Measurements from ENCODE around the gene TOX3. TPM values are rescaled to one million over a fixed set of nuclear protein-coding genes. Genes with fewer than 3 reads are reported as not detected.

Gene TOX3
- total RNA-seq, 1 donor from 2014 or later: 10.5 TPM

DNA sequence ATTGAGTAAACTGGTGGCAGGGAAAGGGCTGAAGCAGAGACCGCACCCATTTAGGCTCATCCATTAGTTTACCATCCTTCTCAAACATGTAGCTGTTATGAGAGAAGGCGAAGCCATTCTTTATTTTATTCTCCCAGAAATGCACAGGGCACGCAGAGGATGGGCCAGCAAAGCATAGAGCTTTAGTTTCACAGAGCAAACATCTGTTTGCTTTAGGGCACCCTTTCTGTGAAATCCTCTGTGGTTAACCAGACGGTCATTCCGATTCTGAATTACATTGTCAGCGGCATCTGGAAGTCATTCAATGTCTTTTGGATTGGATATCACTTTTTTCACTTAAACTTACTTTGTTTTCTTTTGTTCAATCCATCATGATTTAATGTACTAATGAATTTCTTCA lies 96.0 kb downstream of the TOX3 start:
- H3K4me3 ChIP-seq (ENCODE audit: low read depth, low read length): no peak overlapping the region

GRCh38 chr16:52450241-52450640 lies 96.7 kb downstream of the TOX3 start:
- no peak for DNase-seq (ENCODE audit: low read depth)
- TF ChIP-seq, protein P1, sequence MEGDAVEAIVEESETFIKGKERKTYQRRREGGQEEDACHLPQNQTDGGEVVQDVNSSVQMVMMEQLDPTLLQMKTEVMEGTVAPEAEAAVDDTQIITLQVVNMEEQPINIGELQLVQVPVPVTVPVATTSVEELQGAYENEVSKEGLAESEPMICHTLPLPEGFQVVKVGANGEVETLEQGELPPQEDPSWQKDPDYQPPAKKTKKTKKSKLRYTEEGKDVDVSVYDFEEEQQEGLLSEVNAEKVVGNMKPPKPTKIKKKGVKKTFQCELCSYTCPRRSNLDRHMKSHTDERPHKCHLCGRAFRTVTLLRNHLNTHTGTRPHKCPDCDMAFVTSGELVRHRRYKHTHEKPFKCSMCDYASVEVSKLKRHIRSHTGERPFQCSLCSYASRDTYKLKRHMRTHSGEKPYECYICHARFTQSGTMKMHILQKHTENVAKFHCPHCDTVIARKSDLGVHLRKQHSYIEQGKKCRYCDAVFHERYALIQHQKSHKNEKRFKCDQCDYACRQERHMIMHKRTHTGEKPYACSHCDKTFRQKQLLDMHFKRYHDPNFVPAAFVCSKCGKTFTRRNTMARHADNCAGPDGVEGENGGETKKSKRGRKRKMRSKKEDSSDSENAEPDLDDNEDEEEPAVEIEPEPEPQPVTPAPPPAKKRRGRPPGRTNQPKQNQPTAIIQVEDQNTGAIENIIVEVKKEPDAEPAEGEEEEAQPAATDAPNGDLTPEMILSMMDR (conservative IDR thresholded peaks at IDR 0.05; ENCODE audit: low read depth, low read length): no peak
- no peak overlapping the region for H3K4me3 ChIP-seq (ENCODE audit: low read depth, low read length)

More for the DNA sequence above, 96.0 kb downstream of the TOX3 start:
- DNase-seq (ENCODE audit: low read depth): no peak
- TF ChIP-seq, protein P1 (conservative IDR thresholded peaks at IDR 0.05; ENCODE audit: low read depth, low read length): no peak

DNA sequence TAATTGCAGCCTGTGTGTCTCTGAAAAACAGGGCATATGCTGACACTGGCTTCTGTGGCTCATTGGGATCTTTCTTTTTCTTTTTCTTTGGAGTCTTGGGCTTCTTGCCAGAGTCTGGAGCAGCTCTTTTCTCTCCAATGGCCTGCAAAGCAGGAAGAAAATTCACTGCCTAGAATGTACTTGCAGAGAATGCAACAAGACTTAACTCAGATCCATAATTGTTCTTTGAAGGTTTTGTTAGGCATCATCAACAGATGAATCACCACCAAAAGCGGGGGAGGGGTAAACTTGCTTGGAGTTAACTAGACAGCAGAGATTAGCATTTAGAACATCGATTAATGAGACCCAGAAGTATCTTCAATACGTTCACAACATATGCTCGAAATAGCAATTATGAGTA lies 100.9 kb downstream of the TOX3 start:
- DNase-seq (ENCODE audit: low read depth): no peak
- TF ChIP-seq, protein P1 (conservative IDR thresholded peaks at IDR 0.05; ENCODE audit: low read depth, low read length): no peak
- no peak overlapping the region for H3K4me3 ChIP-seq (ENCODE audit: low read depth, low read length)

GRCh38 chr16:52441886-52442285 lies 105.1 kb downstream of the TOX3 start:
- TF ChIP-seq, protein P1 (conservative IDR thresholded peaks at IDR 0.05; ENCODE audit: low read depth, low read length): no peak
- no peak for DNase-seq (ENCODE audit: low read depth)
- no peak overlapping the region for H3K4me3 ChIP-seq (ENCODE audit: low read depth, low read length)

DNA sequence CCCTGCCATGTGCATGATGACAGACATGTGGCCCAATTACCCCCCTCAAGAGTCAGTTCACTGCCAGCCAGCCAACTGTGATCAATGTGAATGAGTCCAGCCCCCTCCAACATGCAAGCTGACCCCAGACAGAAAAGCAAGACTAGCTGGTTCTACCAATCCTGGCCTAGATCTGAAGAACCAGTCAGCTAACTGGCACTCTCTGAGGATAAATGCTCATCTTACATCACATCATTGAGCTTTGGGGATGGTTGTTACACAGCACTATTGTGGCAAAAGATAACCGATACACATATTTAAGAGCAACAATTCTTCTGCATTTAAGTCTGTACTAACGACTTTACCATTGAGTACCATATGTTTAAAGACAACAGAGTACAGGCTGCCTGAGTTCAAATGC lies 106.7 kb downstream of the TOX3 start:
- H3K4me3 ChIP-seq (ENCODE audit: low read depth, low read length): no peak overlapping the region
- DNase-seq (ENCODE audit: low read depth): no peak
- TF ChIP-seq, protein P1 (conservative IDR thresholded peaks at IDR 0.05; ENCODE audit: low read depth, low read length): no peak

- no peak for DNase-seq (ENCODE audit: low read depth)
- no peak overlapping the region for H3K4me3 ChIP-seq (ENCODE audit: low read depth, low read length)
- TF ChIP-seq, protein P1 (conservative IDR thresholded peaks at IDR 0.05; ENCODE audit: low read depth, low read length): no peak
These were observed 107.2 kb downstream of the TOX3 start for GRCh38 chr16:52439750-52440149.

- DNase-seq (ENCODE audit: low read depth): no peak
- TF ChIP-seq, protein P1 (conservative IDR thresholded peaks at IDR 0.05; ENCODE audit: low read depth, low read length): no peak
These were observed 107.7 kb downstream of the TOX3 start for GRCh38 chr16:52439171-52439701.

More at GRCh38 chr16:52439171-52439701, 107.7 kb downstream of the TOX3 start:
- no peak overlapping the region for H3K4me3 ChIP-seq (ENCODE audit: low read depth, low read length)

Data from epithelial cell of proximal tubule (primary cell).